ENCODE data around the gene MERTK.

- TF ChIP-seq POLR2A (IDR thresholded peaks at IDR 0.05), result no peak
- TF ChIP-seq, protein P1, sequence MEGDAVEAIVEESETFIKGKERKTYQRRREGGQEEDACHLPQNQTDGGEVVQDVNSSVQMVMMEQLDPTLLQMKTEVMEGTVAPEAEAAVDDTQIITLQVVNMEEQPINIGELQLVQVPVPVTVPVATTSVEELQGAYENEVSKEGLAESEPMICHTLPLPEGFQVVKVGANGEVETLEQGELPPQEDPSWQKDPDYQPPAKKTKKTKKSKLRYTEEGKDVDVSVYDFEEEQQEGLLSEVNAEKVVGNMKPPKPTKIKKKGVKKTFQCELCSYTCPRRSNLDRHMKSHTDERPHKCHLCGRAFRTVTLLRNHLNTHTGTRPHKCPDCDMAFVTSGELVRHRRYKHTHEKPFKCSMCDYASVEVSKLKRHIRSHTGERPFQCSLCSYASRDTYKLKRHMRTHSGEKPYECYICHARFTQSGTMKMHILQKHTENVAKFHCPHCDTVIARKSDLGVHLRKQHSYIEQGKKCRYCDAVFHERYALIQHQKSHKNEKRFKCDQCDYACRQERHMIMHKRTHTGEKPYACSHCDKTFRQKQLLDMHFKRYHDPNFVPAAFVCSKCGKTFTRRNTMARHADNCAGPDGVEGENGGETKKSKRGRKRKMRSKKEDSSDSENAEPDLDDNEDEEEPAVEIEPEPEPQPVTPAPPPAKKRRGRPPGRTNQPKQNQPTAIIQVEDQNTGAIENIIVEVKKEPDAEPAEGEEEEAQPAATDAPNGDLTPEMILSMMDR (IDR thresholded peaks at IDR 0.05), result no peak
These were observed 167.6 kb downstream of the MERTK start for GRCh38 chr2:112065966-112066365.
